HepG2 (cell line): ENCODE results near the gene GALNT18. TPM values are rescaled to one million over a fixed set of nuclear protein-coding genes. Genes with fewer than 3 reads are reported as not detected.

Experiments
- ATAC-seq: fragments of 200-7000 bp; cut with Tn5 transposase; 3 replicates; pipeline ENCODE4 v1.9.1; 2020; ENCODE audit warnings: mild to moderate bottlenecking, moderate library complexity
- BruUV-seq: library from RNA; stranded (reverse); fragments of 400-500 nt; replicated peaks from 2 replicates; lab custom pipeline; 2021; lab: Mats Ljungman, UMichigan
- CTCF ChIA-PET: fragments of 300-600 bp; formaldehyde crosslinking; extraction: SDS; loops from one replicate; lab custom pipeline; 2021; ENCODE audit warnings: low total read pairs, inconsistent platforms, low intra/inter-chr PET ratio; lab: Yijun Ruan, JAX
- POLR2A ChIA-PET: fragments of 350-600 bp; sonication (Branson Sonifier 250); formaldehyde crosslinking; loops from one replicate; lab custom pipeline; 2020; ENCODE audit warnings: antibody characterized with exemption, inconsistent platforms; lab: Yijun Ruan, JAX
- DNase-seq: peaks from one replicate; pipeline ENCODE4 v3.0.0-alpha.2; 2015; ENCODE audit warnings: low spot score
- FAIRE-seq: peaks from 3 replicates; lab custom pipeline; 2011; peaks lifted over from hg19 to GRCh38; lab: Jason Lieb, UNC
- H2AFZ ChIP-seq: one replicate; pipeline ENCODE4 v1.6.1; 2011; ENCODE audit warnings: low read length, inconsistent platforms
- H3K27ac ChIP-seq: fragments of 300-600 bp; 3 replicates; pipeline ENCODE4 v1.8.0; 2011; ENCODE audit warnings: mixed run types, mild to moderate bottlenecking, mixed read lengths, low read length, inconsistent platforms; ENCODE audit not compliant: insufficient read depth; ENCODE audit errors: extremely low read length
- H3K27me3 ChIP-seq, 2 experiments: fragments of 200-600 bp in 1 of 2; 2 replicates in 1 of 2; 3 replicates in 1 of 2; pipeline versions ENCODE4 v1.6.0 to v1.8.0; 2011; ENCODE audit warnings: low read length in 2 of 2, mild to moderate bottlenecking in 2 of 2, moderate library complexity in 2 of 2, inconsistent platforms in 1 of 2; ENCODE audit not compliant: insufficient read depth in 2 of 2, control insufficient read depth in 1 of 2
- H3K36me3 ChIP-seq, 2 experiments: fragments of 200-600 bp in 1 of 2; replicated peaks in 1 of 2; 2 replicates in 1 of 2; 3 replicates in 1 of 2; pipeline versions ENCODE4 v1.5.1 to v1.8.0; 2011; ENCODE audit warnings: low read length in 2 of 2, inconsistent platforms in 1 of 2; ENCODE audit not compliant: insufficient read depth in 2 of 2, control insufficient read depth in 1 of 2
- H3K4me1 ChIP-seq: 2 replicates; pipeline ENCODE4 v1.5.1; 2012; ENCODE audit warnings: low read length, inconsistent platforms; ENCODE audit not compliant: insufficient read depth
- H3K4me2 ChIP-seq: 2 replicates; pipeline ENCODE4 v1.6.0; 2011; ENCODE audit warnings: low read depth, low read length, inconsistent platforms
- H3K4me3 ChIP-seq, 3 experiments: fragments of 200-600 bp in 1 of 3; sonication (generic), shearing (Covaris generic) in 1 of 3; replicated peaks in 1 of 3; 2 replicates each; pipeline ENCODE4 v1.5.1; 2011 to 2016; ENCODE audit warnings: low read length in 3 of 3, inconsistent platforms in 2 of 3, low read depth in 2 of 3, mild to moderate bottlenecking in 2 of 3, control low read depth in 1 of 3, mixed read lengths in 1 of 3; ENCODE audit not compliant: insufficient read depth in 1 of 3
- H3K79me2 ChIP-seq: one replicate; pipeline ENCODE4 v1.6.1; 2011; ENCODE audit warnings: low read length, inconsistent platforms; ENCODE audit not compliant: insufficient read depth
- H3K9ac ChIP-seq: 2 replicates; pipeline ENCODE4 v1.6.0; 2011; ENCODE audit warnings: mild to moderate bottlenecking, low read depth, low read length, inconsistent platforms; ENCODE audit not compliant: insufficient read depth
- H3K9me3 ChIP-seq: 2 replicates; pipeline ENCODE4 v1.5.1; 2012; ENCODE audit warnings: mild to moderate bottlenecking, low read length
- H4K20me1 ChIP-seq: 2 replicates; pipeline ENCODE4 v1.6.0; 2011; ENCODE audit warnings: inconsistent platforms, mild to moderate bottlenecking, low read length, moderate library complexity; ENCODE audit not compliant: insufficient read depth
- FOXC1 ChIP-seq: sonication (generic); formaldehyde crosslinking; IDR thresholded peaks from 2 replicates; pipeline ENCODE4 v1.8.0; 2022; ENCODE audit warnings: mild to moderate bottlenecking, missing genetic modification reagents, borderline replicate concordance
- HMG20B ChIP-seq: conservative IDR thresholded peaks from 2 replicates; pipeline ENCODE4 v1.6.1; 2016; ENCODE audit warnings: missing genetic modification reagents, missing compliant biosample characterization
- MAZ ChIP-seq, 2 experiments: sonication (generic) in 1 of 2; formaldehyde crosslinking in 1 of 2; IDR thresholded peaks; 2 replicates each; pipeline versions ENCODE4 v1.5.0 to v1.6.1; 2012 to 2020; ENCODE audit warnings: low read depth in 2 of 2, mild to moderate bottlenecking in 2 of 2, borderline replicate concordance in 1 of 2, improper control_type of control experiment in 1 of 2, low read length in 1 of 2, missing genetic modification reagents in 1 of 2, moderate library complexity in 1 of 2
- MNT ChIP-seq: fragments of 450-650 bp; IDR thresholded peaks from 2 replicates; pipeline ENCODE4 v1.6.1; 2016
- PHF21A ChIP-seq: sonication (generic); formaldehyde crosslinking; IDR thresholded peaks from 2 replicates; pipeline ENCODE4 v1.5.0; 2020; ENCODE audit warnings: mild to moderate bottlenecking, missing genetic modification reagents
- RARG ChIP-seq: sonication (generic); formaldehyde crosslinking; IDR thresholded peaks from 2 replicates; pipeline ENCODE4 v1.4.0; 2020; ENCODE audit warnings: low read depth, mild to moderate bottlenecking, missing genetic modification reagents
- RBFOX2 ChIP-seq: fragments of 200-400 bp; formaldehyde crosslinking; IDR thresholded peaks from 2 replicates; pipeline ENCODE4 v1.6.1; 2017; ENCODE audit warnings: low read depth, mild to moderate bottlenecking, low read length
- REST ChIP-seq, 2 experiments: IDR thresholded peaks; 2 replicates each; pipeline ENCODE4 v1.6.1; 2011 to 2012; ENCODE audit warnings: low read length in 2 of 2, borderline replicate concordance in 1 of 2, low read depth in 1 of 2, mild to moderate bottlenecking in 1 of 2, moderate library complexity in 1 of 2
- TCF12 ChIP-seq, 2 experiments: fragments of 450-650 bp in 1 of 2; sonication (generic) in 1 of 2; formaldehyde crosslinking in 1 of 2; IDR thresholded peaks; 2 replicates each; pipeline versions ENCODE4 v1.6.1 to v1.8.0; 2017 to 2022; ENCODE audit warnings: antibody characterized with exemption in 1 of 2, mild to moderate bottlenecking in 1 of 2, missing genetic modification reagents in 1 of 2, moderate library complexity in 1 of 2
- ZNF138 ChIP-seq: sonication (generic); formaldehyde crosslinking; IDR thresholded peaks from 2 replicates; pipeline ENCODE4 v1.5.0; 2020; ENCODE audit warnings: mild to moderate bottlenecking, low read depth, missing genetic modification reagents
- ZNF235 ChIP-seq: sonication (generic); formaldehyde crosslinking; IDR thresholded peaks from 2 replicates; pipeline ENCODE4 v1.8.1; 2023; ENCODE audit warnings: mild to moderate bottlenecking, missing genetic modification reagents, borderline replicate concordance
- ZSCAN20 ChIP-seq: sonication (generic); formaldehyde crosslinking; IDR thresholded peaks from 2 replicates; pipeline ENCODE4 v1.4.0; 2020; ENCODE audit warnings: missing genetic modification reagents, mild to moderate bottlenecking, borderline replicate concordance
- WGBS: methylation state at CpG from one replicate; pipeline ENCODE4 v1.1.6; 2017; ENCODE audit warnings: low lambda C conversion rate; 5-methylcytosine and 5-hydroxymethylcytosine counted together
- in situ Hi-C: cut with HindIII; loops from 2 replicates; pipeline ENCODE4 v1.10.0; 2017; ENCODE audit warnings: low pct_unique_long_range_greater_than_20kb; ENCODE audit not compliant: extremely low pct_ligation_motif_present
- intact Hi-C: fragments of 100-400 bp; cut with micrococcal nuclease; formaldehyde crosslinking; loops from one replicate; pipeline ENCODE4 v1.10.0; 2022; ENCODE audit not compliant: unreplicated experiment
- polyA plus RNA-seq, 8 experiments: library from polyadenylated mRNA; depleted of rRNA in 3 of 8; stranded (reverse) in 7 of 8; unstranded in 1 of 8; fragments of >200 nt; fragmentation: Illumina TruSeq in 4 of 8; extraction: Trizol in 4 of 8; gene quantifications; 2 replicates each; pipeline versions ENCODE4 v1.2.1 to v1.2.3, GENCODE V29; 2011 to 2016; ENCODE audit warnings: low read depth in 4 of 8, missing spikeins in 1 of 8, mixed read lengths in 1 of 8; ENCODE audit not compliant: insufficient read depth in 1 of 8
- total RNA-seq, 5 experiments: library from RNA; depleted of rRNA; stranded (reverse); fragments of >200 nt; fragmentation: Illumina TruSeq; extraction: Trizol; gene quantifications; 2 replicates each; pipeline ENCODE4 v1.2.3, GENCODE V29; 2016; ENCODE audit warnings: low read depth in 1 of 5
- TF ChIP-seq, protein P1 (sequence below): sonication (generic); formaldehyde crosslinking; conservative IDR thresholded peaks from 2 replicates; pipeline ENCODE4 v1.8.0; 2022; ENCODE audit warnings: missing genetic modification reagents

Gene GALNT18
- total and polyA plus RNA-seq, 2 of the 13 experiments (the other 11 are each of a cell fraction or from before 2014, with no cell fraction given), result 0.11 TPM; not detected in 1

DNA sequence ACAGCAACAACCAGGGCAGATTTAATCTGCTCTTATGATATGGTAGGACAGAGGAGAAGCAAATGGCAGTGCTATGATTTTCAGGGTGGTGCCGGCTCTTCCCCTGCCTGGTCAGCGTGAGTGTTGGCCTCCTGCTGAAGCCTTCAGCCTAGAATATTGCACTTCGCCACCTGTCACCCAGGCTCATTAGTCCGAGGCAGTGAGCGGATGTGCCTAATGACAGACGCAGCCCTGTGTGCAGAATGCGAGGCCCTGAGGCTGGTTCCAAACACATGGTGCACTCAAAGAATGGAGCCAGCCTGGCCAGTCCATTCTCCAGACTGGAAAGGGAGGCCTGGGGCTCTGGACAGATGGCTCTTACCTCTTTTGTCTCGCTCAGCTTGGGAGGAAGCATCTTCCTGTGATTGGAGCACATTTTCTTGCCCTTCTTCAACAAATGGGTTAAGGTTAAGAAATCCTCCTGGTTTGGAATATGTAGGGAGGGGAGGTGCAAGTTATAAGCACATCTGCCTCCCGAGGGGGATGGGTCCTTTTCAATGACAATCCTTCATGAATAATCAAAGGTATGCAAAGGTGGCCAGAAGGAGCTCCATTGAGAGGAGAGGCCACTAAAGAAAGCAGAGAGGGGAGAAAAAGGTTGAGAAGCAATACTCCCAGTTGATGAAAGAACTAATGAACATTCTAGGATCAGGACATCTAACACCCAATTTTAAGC, 39.7 kb upstream of the GALNT18 start:
- POLR2A ChIA-PET, result no interaction called here
- intact Hi-C loops, result no loop called here
- CTCF ChIA-PET, result no interaction called here
- no peak for TF ChIP-seq PHF21A (CRISPR knock-in tag)
- no peak for TF ChIP-seq RARG (CRISPR knock-in tag)
- TF ChIP-seq, protein P1, sequence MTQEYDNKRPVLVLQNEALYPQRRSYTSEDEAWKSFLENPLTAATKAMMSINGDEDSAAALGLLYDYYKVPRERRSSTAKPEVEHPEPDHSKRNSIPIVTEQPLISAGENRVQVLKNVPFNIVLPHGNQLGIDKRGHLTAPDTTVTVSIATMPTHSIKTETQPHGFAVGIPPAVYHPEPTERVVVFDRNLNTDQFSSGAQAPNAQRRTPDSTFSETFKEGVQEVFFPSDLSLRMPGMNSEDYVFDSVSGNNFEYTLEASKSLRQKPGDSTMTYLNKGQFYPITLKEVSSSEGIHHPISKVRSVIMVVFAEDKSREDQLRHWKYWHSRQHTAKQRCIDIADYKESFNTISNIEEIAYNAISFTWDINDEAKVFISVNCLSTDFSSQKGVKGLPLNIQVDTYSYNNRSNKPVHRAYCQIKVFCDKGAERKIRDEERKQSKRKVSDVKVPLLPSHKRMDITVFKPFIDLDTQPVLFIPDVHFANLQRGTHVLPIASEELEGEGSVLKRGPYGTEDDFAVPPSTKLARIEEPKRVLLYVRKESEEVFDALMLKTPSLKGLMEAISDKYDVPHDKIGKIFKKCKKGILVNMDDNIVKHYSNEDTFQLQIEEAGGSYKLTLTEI (CRISPR knock-in tag), result no peak
- TF ChIP-seq REST (IDR thresholded peaks at IDR 0.05; ENCODE audit: borderline replicate concordance in 1 of 2, low read depth in 1 of 2, low read length in 2 of 2), result no peak
- TF ChIP-seq MNT, result no peak
- no peak for TF ChIP-seq FOXC1
- no peak for TF ChIP-seq TCF12 (IDR thresholded peaks at IDR 0.05)
- TF ChIP-seq TCF12 (CRISPR knock-in tag; IDR thresholded peaks at IDR 0.05), result no peak
- no peak for TF ChIP-seq ZNF235 (CRISPR knock-in tag)
- TF ChIP-seq RBFOX2, result no peak
- no peak for TF ChIP-seq ZNF138 (CRISPR knock-in tag)
- TF ChIP-seq ZSCAN20, result no peak
- no peak for TF ChIP-seq MAZ (IDR thresholded peaks at IDR 0.05; ENCODE audit: borderline replicate concordance, low read depth, low read length)
- TF ChIP-seq MAZ (CRISPR knock-in tag; IDR thresholded peaks at IDR 0.05; ENCODE audit: low read depth), result no peak
- TF ChIP-seq HMG20B (CRISPR knock-in tag), result no peak

More for the DNA sequence above, 39.7 kb upstream of the GALNT18 start:
- no peaks in the 10 kb centered on the region for H3K79me2 ChIP-seq
- H3K9ac ChIP-seq, result no peak overlapping the region
- no peak overlapping the region for H2AFZ ChIP-seq
- DNase-seq (no peak), ATAC-seq (no peak), FAIRE-seq (no peak)
- H3K4me1 ChIP-seq, result no peaks in the 10 kb centered on the region
- H4K20me1 ChIP-seq, result no peaks in the 10 kb centered on the region; the same call in 1 of the 2 replicates
- peaks cover 1 to 13% of the 10 kb centered on the region in 2 experiments; a peak in 2 of 5 replicates for H3K27me3 ChIP-seq
- H3K4me2 ChIP-seq, result no peak overlapping the region
- H3K27ac ChIP-seq, result no peak overlapping the region
- WGBS, result 9% methylated on average over 4 of the region's 9 CpGs
- in situ Hi-C loops, result no loop called here
- no peak overlapping the region for H3K4me3 ChIP-seq
- no peaks in the 10 kb centered on the region for H3K36me3 ChIP-seq
- no TSS peak for BruUV-seq
- no peaks in the 10 kb centered on the region for H3K9me3 ChIP-seq
